ENCODE results near the gene SHB. TPM values are rescaled to one million over a fixed set of nuclear protein-coding genes. Genes with fewer than 3 reads are reported as not detected.
A peak's percentile ranks its signal among the peaks of the same experiment; 100 is the strongest.

SHB gene
- total and polyA plus RNA-seq, 2 donors (not counting 1 experiment from before 2014, with no cell fraction given): 9.9 to 13.9 TPM

DNA sequence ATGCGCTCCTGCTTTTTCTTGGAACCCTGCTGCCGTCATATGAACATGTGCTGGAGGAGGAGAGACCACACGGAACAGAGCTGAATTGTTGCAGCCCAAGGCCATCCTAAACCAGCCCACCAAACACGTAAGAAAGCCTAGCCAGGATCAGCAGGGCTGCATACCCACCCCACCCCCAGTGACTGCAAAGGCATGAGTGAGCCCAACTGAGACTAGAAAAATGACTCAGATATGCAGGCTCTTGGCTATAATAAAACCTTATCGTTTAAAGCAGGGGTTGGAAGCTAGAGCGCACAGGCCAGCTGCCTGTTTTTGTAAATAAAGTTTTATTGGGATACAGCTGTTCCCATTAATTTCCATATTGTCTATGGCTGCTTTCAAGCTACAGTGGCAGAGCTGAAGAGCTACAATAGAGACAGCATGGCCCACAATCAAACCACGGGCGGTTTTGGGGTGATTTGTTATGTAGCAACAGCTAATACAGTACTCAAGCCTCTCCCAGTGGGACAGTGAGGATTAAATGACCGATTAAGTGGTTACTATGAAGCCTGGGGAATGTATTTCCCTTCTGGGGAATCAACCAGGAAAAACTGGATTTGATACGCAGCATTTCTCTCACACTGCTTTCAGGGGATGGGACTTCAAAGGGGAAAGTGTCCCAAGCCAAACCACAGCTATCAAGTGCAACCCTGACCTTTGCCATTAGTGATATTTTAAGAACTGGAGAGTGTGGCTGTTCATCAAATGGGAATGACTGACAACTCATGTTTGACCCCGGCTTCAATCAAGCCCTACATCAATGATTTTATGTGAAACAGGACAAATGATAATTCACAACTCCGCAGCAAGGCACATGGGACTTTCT lies 6.3 kb downstream of the SHB start:
- peaks cover 99% of the 10 kb centered on the region for H3K79me2 ChIP-seq (ENCODE audit: control insufficient read depth, insufficient read depth, low read length)
- peaks cover 2% of the 10 kb centered on the region for H4K20me1 ChIP-seq (ENCODE audit: control insufficient read depth, extremely low read depth, insufficient read depth, low read length)
- no peak overlapping the region for H3K9ac ChIP-seq (ENCODE audit: insufficient read depth, low read length)
- peaks cover 1% of the 10 kb centered on the region for H3K36me3 ChIP-seq (ENCODE audit: control insufficient read depth, insufficient read depth, low read length)
- H3K9me3 ChIP-seq (ENCODE audit: control insufficient read depth, insufficient read depth, low read depth, low read length): no peaks in the 10 kb centered on the region
- H3K4me3 ChIP-seq (replicated peaks in 1 of 4; ENCODE audit: control extremely low read depth in 1 of 4, insufficient read depth in 1 of 4, low read depth in 3 of 4, low read length in 4 of 4): no peak overlapping the region
- no peak for TF ChIP-seq EZH2 (IDR thresholded peaks at IDR 0.05; ENCODE audit: low read length, missing control alignments)
- H3K27me3 ChIP-seq (ENCODE audit: control insufficient read depth, insufficient read depth, low read length): no peaks in the 10 kb centered on the region
- H3K4me2 ChIP-seq (ENCODE audit: extremely low read depth, insufficient read depth, low read length): peak overlapping the region; percentile 32
- H3K4me1 ChIP-seq (ENCODE audit: control insufficient read depth, extremely low read depth, insufficient read depth, low read length): peaks cover 19% of the 10 kb centered on the region
- peak; percentile 51 to 88 for DNase-seq (ENCODE audit: low read depth in 2 of 2)
- H2AFZ ChIP-seq (ENCODE audit: low read length): no peak overlapping the region
- H3K27ac ChIP-seq (ENCODE audit: insufficient read depth, low read length): peak overlapping the region; percentile 50

DNA sequence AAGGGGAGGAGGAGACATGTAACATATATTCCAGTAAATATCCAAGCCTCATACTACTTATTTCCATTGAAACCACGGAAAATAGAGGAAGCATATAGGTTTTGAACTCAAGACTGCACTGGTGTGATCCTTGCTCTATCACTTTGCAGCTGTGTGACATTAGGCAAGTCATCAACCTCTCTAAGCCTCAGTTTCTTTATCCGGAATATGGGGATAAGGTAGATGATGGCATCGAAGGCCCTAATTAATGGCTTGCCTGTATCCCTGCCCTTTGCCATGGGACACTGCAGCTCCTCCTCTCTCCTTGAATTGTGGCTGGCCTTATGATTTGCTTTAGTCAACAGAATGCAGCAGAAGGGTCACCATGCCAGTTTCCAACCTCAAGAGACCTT lies 6.9 kb downstream of the SHB start:
- Histone ChIP-seq H3K9me3 (ENCODE audit: control insufficient read depth, insufficient read depth, low read depth, low read length) (no peaks in the 10 kb centered on the region), H3K9ac (ENCODE audit: insufficient read depth, low read length) (no peak overlapping the region), H4K20me1 (ENCODE audit: control insufficient read depth, extremely low read depth, insufficient read depth, low read length) (peaks cover 2% of the 10 kb centered on the region), H3K4me1 (ENCODE audit: control insufficient read depth, extremely low read depth, insufficient read depth, low read length) (peaks cover 19% of the 10 kb centered on the region), H3K27ac (ENCODE audit: insufficient read depth, low read length) (peak overlapping the region; percentile 50), H3K27me3 (ENCODE audit: control insufficient read depth, insufficient read depth, low read length) (no peaks in the 10 kb centered on the region), H3K4me2 (ENCODE audit: extremely low read depth, insufficient read depth, low read length) (peak overlapping the region; percentile 32), H3K4me3 (replicated peaks in 1 of 4; ENCODE audit: control extremely low read depth in 1 of 4, insufficient read depth in 1 of 4, low read depth in 3 of 4, low read length in 4 of 4) (no peak overlapping the region), H2AFZ (ENCODE audit: low read length) (no peak overlapping the region), H3K79me2 (ENCODE audit: control insufficient read depth, insufficient read depth, low read length) (peaks cover 99% of the 10 kb centered on the region), H3K36me3 (ENCODE audit: control insufficient read depth, insufficient read depth, low read length) (peaks cover 1% of the 10 kb centered on the region)
- TF ChIP-seq, protein P1, sequence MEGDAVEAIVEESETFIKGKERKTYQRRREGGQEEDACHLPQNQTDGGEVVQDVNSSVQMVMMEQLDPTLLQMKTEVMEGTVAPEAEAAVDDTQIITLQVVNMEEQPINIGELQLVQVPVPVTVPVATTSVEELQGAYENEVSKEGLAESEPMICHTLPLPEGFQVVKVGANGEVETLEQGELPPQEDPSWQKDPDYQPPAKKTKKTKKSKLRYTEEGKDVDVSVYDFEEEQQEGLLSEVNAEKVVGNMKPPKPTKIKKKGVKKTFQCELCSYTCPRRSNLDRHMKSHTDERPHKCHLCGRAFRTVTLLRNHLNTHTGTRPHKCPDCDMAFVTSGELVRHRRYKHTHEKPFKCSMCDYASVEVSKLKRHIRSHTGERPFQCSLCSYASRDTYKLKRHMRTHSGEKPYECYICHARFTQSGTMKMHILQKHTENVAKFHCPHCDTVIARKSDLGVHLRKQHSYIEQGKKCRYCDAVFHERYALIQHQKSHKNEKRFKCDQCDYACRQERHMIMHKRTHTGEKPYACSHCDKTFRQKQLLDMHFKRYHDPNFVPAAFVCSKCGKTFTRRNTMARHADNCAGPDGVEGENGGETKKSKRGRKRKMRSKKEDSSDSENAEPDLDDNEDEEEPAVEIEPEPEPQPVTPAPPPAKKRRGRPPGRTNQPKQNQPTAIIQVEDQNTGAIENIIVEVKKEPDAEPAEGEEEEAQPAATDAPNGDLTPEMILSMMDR (conservative IDR thresholded peaks at IDR 0.05 in 1 of 2, IDR thresholded peaks at IDR 0.05 in 1 of 2; ENCODE audit: low read depth in 1 of 2, low read length in 2 of 2): no peak
- no peak for TF ChIP-seq EZH2 (IDR thresholded peaks at IDR 0.05; ENCODE audit: low read length, missing control alignments)
- DNase-seq (ENCODE audit: low read depth in 2 of 2): no peak

DNA sequence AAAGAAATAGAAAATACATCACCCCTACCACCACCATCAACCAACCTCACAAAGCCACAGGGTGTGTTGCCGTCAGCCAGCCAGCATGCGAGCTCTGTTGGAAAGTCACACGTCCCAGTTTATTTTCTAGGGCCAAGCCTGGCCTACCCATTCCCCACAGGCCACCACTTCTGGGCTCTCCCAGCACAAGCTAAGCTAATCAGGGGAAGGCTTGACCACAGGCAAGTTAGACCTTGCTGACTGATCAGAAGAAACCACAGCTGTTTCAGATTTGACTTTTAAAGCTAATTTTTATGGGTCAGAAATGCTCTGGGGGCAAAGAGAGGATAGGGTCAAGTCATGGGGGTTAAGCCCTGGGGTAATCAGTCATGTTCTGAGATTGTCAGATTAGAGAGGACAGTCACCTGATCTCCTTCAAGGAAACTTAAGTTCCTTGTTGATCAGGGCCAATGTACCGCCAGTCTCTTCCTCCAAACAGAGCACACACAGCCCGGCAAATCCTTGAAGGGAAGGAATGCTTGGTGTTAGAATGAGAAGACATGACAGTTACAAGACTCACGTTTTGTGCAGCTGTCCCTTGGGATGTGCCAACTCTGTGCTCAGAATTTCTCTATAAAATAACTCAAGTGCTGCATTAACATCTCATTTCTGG lies 7.6 kb downstream of the SHB start:
- Histone ChIP-seq H3K4me2 (ENCODE audit: extremely low read depth, insufficient read depth, low read length) (no peak overlapping the region), H3K79me2 (ENCODE audit: control insufficient read depth, insufficient read depth, low read length) (peaks cover 98% of the 10 kb centered on the region), H3K36me3 (ENCODE audit: control insufficient read depth, insufficient read depth, low read length) (peaks cover 1% of the 10 kb centered on the region), H3K27me3 (ENCODE audit: control insufficient read depth, insufficient read depth, low read length) (no peaks in the 10 kb centered on the region), H3K9me3 (ENCODE audit: control insufficient read depth, insufficient read depth, low read depth, low read length) (no peaks in the 10 kb centered on the region), H3K9ac (ENCODE audit: insufficient read depth, low read length) (no peak overlapping the region), H4K20me1 (ENCODE audit: control insufficient read depth, extremely low read depth, insufficient read depth, low read length) (peaks cover 2% of the 10 kb centered on the region), H3K4me1 (ENCODE audit: control insufficient read depth, extremely low read depth, insufficient read depth, low read length) (peaks cover 19% of the 10 kb centered on the region), H2AFZ (ENCODE audit: low read length) (no peak overlapping the region), H3K27ac (ENCODE audit: insufficient read depth, low read length) (no peak overlapping the region), H3K4me3 (replicated peaks in 1 of 4; ENCODE audit: control extremely low read depth in 1 of 4, insufficient read depth in 1 of 4, low read depth in 3 of 4, low read length in 4 of 4) (no peak overlapping the region)
- DNase-seq (ENCODE audit: low read depth in 2 of 2): no peak
- TF ChIP-seq, protein P1 (conservative IDR thresholded peaks at IDR 0.05 in 1 of 2, IDR thresholded peaks at IDR 0.05 in 1 of 2; ENCODE audit: low read depth in 1 of 2, low read length in 2 of 2): no peak
- no peak for TF ChIP-seq EZH2 (IDR thresholded peaks at IDR 0.05; ENCODE audit: low read length, missing control alignments)
